ENCODE measurements around the gene ALLC.
"Not testable (repeated sequence)": the region's sequence is repeated elsewhere in the genome, so short reads cannot be mapped to it uniquely, and the experiment has no call there.

ALLC gene

DNA sequence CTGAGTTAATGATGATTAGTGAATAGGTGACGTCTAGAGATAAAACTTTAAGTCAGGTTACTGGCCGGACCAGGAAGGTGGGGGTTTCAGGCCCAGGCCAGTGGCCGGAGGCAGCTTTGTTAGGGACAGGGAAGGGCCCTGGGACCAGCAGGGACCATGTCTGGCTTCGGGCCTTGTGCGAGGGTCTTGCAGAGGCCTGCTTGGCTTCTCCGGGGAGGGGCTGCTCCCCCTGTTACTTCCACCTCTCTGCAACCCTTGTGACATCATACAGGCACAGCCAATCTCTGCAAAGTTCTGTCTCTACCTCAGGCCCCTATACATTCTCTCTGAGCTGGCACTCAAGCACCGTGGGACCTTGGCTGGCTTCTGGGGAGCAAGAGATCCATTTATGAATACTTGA is at the start of gene ALLC:
ALLC (plus strand) TSS at position 320 of the 400 bp plus-strand sequence. CDS start 12,958 bp downstream, outside the sequence.
- DNase-seq (ENCODE audit: low spot score): no peak

DNA sequence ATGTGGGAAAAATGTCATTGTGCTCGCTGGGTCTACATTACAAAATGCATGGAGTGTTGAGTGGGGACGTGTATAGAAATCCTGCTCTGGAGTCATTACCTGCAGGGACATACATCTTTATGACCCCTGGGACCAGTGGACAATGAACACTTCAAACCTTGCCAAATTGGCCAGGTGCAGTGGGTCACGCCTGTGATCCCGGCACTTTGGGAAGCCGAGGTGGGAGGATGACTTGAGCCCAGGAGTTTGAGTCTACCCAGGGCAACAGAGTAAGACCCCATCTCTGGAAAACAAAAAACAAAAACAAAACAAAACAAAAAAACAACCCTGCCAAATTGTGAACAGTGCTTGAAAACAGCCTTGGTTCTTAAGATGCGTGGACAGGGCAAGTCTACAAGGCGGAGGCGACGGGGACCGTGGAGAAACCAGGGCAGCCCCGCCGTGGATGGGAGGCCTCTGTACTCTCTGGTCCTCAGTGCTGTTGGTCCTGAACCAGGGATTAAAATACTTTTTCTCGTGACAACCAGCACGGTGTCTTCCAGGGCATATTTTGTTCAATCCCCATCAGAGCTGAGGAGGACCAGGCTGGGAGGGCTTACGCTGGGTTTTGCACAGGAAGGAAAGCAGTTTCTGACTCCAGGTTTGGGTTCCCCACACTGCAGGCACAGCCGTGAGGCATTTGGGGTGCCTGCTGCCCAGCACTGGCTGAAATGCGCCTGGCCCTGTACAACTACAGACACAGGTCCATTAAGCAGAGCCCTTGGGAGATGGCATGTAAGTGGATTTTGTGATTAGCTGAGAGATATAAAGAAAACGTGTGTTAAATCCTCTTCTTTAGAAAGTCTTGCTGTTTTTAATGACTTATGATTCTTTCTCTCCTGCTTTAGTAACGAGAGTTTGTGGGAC is 49.4 kb upstream of the ALLC start:
- peak; percentile 40 for DNase-seq (ENCODE audit: low spot score)

DNA sequence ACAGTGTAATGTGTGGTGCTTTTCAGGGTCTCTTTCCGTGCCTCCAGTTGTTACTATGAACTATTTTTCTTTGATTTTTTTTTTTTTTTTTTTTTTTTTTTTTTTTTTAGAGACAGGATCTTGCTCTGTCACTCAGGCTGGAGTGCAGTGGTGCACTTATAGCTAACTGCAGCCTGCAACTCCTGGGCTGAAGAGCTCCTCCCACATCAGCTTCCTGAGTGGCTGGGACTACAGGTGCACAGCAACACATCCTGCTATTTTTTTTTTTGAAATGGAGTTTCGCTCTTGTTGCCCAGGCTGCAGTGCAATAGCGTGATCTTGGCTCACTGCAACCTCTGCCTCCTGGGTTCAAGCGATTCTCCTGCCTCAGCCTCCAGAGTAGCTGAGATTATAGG is 48.7 kb upstream of the ALLC start:
- DNase-seq (ENCODE audit: low spot score): not testable (repeated sequence)

DNA sequence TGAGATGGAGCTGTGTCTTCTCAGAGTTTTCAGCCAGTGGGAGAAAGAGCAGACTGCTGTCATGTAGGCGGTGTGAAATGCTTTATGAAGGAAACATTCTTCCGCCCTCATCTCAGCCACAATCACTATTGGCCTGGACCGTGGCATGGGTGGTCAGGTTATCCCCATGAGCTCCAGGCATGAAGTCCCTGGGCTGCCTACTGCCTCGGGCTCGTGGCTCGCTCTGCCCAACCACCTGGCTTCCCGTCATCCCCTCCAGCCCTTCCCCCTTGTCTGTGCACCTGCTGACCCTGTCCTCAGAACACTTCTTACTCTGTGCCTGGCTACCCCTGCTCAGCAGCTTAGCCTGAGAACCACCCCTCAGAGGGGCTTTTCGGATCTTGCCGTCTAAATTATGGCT is 47.6 kb upstream of the ALLC start:
- peak; percentile 31 for DNase-seq (ENCODE audit: low spot score)

DNA sequence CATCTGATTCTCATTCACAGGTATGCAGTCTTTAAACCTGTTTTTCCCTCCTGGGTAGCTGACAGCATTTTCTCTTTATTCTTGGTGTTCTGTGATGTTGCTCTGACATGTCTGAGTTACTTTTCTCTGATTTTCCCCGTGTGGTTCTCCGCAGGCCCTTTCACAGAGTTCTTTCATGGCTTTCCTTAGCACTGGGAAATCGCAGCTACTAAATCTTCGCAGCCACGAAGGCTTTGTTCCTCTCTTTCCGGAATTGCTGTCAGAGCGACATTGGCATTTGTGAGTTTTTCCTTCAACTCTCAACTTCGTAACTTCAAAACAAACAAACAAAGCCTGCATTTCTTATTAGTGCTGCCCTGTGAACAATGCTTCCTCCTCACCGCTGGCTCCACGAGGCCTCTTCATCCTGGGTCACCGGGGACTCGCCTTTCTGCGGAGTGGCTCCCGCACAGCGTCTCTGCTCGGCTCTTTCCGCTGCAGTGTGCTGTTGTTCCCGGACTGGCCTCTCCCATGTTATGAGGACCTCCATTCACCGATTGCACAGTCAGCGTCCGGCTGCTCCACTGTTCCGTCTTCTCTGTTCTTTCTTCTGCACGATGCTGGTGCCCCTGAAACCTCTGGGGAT is 47.0 kb upstream of the ALLC start:
- DNase-seq (ENCODE audit: low spot score): peak; percentile 66

DNA sequence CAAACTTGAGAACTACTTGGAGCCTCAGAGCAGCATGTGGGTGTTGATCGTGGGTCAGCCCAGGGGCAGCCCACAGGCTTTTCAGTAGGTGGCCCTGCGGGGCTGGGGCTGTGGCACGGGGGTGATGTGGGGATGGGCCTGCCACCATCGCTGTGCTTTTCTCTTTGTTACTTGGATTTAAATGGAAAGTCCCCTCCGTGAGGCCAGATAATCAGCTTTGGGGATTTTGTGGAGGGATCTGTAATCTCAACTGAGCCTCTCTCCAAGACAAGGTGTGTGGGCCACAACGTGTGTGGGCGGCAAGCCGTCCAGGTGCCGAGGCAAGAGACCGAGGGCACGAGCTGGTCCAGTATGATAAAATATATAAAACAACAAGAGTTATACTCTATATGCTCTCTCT is 46.4 kb upstream of the ALLC start:
- peak; percentile 55 for DNase-seq (ENCODE audit: low spot score)

DNA sequence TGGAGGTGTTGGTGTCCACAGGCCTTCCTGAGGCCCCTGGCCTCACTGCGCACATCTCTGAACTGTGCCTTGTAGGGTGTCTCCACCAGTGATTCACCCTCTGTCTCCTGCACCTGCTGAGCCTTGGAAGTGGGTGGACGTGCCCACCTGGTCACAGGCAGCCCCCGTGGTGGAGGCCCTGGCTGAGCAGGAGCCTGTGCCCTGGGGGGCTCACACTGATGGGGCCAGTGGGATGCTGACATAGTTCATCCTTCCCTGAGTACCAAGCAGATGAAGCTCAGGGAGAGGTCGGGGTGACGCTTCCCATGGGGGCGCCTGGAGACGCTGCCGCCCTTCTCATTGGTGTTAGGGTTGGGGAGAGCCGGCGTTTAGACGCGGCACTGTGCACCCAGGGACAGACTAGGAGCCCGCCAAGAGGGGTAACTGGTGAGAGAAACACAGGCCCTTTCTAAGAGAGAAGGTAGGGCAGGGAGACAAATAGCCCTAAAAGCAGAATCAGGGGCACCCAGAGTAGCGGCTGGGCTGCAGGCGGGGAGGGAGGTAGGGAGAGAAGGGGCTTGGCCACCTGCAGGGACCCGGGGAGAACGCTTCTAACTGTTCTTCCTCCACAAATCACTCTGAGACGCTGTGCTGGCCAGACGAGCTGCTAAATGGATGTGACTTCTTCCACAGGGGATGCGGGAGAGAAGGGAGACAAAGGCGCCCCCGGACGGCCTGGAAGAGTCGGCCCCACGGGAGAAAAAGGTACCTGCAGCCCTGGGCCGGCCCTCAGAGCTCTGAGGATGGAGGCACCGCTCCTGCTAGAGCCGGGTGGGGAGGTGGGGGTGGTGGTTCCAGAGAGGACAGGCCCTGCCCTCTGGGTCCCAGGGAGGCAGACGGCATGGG is 45.1 kb upstream of the ALLC start:
- peak; percentile 59 for DNase-seq (ENCODE audit: low spot score)

DNA sequence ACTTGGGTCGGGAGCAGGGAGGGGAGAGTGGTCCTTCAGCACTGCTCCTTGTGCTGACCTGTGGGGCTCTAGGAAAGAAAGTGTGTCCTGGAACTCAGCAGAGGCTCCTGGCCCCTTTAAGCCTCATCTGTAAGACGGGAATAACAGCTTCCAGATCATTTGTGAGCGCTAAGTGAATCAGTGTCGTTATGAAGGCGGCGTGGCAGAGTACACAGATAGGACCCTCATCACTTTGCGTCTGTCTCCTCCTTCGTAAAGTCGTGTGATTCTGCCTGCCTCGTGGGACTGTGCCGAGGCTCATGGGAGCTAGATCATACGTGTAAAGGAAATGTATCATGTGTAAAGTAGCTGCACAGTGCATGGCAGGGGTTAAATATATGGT is 44.5 kb upstream of the ALLC start:
- DNase-seq (ENCODE audit: low spot score): no peak

DNA sequence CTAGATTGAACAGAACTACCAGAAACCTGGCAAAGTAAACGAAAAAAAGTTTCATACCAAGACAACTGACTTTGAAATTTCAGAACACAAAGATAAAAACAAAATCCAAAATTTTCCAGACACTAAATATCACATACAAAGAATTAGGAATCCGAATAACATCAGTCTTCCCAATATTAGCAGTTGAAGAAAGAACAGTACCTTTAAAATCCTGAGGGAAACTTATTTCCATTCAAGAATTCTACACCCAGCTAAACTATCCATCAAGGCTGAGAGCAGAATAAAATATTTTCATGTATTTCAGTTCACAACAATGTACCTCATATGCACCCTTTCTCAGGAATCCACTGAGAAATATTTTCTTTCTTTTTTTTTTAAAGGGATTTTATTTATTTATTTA is 43.3 kb upstream of the ALLC start:
- DNase-seq (ENCODE audit: low spot score): not testable (repeated sequence)

DNA sequence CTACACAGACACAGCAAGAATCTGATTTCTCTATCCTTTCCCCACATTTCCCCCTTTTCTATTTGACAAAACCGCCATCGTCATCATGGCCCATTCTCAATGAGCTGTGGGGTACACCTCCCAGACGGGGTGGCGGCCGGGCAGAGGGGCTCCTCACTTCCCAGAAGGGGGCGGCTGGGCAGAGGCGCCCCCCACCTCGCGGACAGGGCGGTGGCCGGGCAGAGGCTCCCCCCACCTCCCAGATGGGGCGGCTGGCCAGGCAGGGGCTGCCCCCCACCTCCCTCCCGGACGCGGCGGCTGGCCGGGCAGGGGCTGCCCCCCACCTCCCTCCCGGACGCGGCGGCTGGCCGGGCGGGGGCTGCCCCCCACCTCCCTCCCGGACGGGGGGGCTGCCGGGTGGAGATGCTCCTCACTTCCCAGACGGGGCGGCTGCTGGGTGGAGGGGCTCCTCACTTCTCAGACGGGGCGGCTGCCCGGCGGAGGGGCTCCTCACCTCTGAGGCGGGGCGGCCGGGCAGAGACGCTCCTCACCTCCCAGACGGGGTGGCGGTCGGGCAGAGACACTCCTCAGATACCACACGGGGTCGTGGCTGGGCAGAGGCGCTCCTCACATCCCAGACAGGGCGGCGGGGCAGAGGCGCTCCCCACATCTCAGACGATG is 42.3 kb upstream of the ALLC start:
- not testable (repeated sequence) for DNase-seq (ENCODE audit: low spot score)

DNA sequence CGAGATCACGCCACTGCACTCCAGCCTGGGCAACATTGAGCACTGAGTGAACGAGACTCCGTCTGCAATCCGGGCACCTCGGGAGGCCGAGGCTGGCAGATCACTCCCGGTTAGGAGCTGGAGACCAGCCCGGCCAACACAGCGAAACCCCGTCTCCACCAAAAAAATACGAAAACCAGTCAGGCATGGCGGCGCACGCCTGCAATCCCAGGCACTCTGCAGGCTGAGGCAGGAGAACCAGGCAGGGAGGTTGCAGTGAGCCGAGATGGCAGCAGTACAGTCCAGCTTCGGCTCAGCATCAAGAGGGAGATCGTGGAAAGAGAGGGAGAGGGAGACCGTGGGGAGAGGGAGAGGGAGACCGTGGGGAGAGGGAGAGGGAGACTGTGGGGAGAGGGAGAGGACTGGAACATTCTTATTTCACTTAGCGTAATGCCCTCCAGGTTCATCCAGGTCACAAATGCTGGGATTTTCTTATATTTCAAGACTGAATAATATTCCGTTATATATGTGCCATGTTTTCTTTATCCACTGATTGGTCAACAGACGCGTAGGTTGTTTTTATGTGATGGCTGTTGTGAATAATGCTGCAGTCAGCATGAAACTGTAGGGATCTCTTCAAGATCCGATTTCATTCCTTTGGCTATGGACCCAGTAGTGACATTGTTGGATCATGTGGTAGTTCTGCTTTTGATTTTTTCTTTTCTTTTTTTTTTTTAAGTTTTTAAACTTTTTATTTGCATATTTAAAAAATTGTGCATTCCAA is 41.4 kb upstream of the ALLC start:
- not testable (repeated sequence) for DNase-seq (ENCODE audit: low spot score)

DNA sequence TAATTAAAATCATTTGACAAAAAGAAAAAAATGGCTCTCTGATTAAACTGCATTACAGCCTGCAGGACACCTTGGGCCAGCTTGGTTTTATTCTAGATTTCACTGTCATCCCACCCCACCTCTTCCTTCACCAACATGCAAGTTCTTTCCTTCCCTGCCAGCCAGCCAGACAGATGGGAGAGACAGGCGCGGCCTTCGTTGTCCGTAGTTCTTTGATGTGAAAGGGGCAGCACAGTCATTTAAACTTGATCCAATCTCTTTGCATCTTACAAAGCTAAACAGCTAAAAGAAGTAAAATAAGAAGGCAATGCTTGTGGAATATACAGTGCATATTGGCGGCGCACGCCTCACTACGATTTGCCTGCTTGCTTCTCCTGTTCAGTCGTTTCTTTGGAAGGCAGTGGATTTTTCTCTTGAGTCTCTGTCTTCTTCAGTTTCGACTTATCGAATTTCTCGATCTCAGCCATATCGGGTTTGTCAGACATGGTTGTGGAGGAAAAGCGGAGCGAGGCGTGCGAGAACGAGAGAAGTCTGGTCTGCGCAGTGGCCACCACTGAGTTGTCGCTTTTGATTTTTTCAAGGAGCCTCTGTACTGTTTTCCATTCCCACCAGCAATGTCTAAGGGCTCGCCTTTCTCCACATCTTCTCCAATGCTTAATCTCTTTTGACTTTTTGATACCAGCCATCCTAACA is 40.7 kb upstream of the ALLC start:
- DNase-seq (ENCODE audit: low spot score): peak; percentile 9

DNA sequence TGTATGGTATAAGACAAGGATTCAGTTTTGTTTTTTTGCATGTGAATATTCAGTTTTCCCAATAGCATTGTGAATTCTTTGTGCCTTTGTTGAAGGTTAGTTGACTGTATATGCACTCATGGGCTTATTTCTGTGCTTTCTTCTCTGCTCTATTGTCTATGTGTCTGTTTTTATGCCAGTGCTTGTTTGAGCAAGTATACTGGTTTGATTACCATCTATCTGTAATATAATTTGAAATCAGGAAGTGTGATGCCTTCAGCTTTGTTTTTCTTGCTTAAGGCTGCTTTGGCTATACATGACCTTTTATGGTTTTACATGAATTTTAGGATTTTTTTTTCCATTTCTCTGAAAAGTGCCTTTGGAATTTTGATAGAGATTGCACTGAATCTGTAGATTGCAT is 39.6 kb upstream of the ALLC start:
- DNase-seq (ENCODE audit: low spot score): no peak

DNA sequence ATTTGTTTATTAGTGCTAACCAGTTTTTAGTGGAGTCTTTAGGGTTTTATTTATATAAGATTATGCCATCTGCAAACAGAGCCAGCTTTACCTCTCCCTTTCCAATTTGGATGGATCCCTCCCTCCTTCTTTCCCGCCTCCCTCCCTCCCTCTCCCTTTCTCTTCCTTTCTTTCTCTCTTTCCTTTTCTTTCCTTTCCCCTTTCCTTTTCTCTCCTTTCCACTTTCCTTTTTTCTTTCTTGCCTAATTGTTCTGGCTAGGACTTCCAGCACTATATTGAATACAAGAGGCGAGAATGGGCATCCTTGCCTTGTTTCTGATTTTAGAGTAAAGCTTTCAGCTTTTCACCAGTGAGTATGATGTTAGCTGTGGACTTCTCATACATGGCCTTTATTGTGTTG is 39.0 kb upstream of the ALLC start:
- no peak for DNase-seq (ENCODE audit: low spot score)

DNA sequence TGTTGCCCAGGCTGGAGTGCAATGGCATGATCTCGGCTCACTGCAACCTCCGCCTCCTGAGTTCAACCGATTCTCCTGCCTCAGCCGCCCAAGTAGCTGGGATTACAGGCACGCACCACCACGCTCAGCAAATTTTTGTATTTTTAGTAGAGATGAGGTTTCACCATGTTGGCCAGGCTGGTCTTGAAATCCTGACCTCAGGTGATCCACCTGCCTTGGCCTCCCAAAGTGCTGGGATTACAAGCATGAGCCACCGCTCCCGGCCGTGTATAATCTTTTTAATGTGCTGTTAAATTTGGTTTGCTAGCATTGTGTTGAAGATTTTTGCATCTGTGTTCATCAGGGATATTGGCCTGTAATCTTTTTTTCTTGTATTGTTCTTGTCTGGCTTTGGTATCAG is 38.3 kb upstream of the ALLC start:
- not testable (repeated sequence) for DNase-seq (ENCODE audit: low spot score)

DNA sequence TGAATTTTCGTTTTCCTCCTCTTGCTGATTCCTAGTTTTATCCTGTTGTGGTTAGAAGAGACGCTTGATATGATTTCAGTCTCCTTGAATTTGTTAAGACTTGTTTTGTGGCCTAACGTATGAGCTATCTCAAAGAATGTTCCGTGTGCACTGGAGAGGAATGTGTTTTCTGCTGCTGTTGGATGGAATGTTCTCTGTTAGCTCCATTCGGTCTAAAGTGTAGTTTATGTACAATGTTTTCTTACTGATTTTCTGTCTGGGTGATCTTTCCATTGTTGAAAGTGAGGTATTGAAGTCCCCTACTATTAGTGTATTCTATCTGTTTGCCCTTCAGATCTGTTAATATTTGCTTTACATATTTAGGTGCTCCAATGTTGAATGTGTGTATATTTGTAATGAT is 37.2 kb upstream of the ALLC start:
- DNase-seq (ENCODE audit: low spot score): no peak

DNA sequence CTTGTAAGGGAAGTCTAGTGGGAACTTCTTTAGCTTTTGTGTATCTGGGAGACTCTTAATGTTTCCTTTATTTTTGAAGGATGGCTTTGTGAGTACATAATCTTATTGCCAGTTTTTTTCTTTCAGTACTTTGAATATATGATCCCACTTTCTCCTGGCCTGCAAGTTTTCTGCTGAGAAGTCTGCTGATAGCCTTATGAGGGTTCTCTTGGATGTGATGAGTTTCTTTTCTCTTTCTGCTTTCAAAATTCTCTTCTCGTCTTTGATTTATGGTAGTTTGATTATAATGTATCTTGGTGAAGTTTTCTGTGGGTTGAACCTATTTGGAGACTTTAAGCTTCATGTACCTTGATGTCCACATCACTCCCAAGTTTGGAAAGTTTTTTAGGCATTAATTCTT is 35.0 kb upstream of the ALLC start:
- DNase-seq (ENCODE audit: low spot score): no peak

DNA sequence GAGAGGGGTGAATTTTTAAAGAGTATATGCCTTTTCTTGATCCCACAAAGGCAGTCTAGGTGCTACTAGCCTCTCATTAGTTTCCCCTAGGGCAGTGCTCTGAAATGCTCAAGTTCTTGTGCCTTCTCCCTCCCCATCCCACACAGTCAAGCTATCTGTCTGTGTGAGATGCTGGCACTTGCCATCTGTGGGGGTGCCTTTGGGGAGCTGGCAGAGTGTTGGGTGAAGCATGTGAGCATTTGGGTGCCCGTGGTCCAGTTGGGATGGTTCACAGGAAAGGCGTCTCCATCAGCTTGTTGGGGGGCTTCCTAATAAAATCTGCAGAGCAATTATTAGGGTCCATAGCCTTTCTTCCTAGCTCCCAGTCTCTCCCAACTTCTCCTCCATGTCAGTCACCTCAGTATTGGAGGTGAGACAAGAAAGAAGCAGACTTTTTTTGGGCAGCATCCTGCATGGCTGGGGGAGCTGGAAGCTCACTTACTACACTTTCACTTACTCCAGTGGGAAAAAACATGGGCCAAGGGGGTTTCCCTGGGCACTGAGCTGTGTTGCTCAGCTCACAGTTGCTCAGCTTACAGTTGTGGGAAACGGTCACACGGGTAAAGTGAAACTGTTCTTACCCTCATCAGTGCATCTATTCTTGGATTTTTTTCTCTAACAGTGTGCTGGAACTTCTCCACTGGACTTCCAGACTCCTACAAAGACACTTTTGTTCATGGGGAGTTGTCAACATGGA is 33.8 kb upstream of the ALLC start:
- DNase-seq (ENCODE audit: low spot score): no peak

DNA sequence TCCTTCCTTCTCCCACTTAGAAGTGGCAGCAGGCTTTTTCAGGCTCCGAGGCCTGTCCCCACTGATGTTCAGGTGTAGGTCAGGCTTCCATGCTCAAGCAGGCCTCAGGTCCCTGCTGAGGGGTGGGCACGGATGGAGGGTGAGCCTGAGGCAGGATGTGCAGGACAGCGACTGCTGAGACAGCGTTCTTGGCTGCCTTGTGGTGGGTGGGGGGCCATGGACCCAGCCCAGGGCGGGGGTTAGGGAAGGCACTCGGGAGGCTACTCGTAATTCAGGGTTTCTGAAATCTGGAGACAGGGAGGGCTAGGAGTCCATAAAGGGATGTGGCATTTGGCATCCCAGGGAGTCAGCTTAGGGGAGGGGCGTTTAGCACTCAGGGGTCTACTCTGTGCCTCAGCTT is 32.8 kb upstream of the ALLC start:
- peak; percentile 25 for DNase-seq (ENCODE audit: low spot score)
